Measurements from ENCODE around the gene FATE1.

DNA sequence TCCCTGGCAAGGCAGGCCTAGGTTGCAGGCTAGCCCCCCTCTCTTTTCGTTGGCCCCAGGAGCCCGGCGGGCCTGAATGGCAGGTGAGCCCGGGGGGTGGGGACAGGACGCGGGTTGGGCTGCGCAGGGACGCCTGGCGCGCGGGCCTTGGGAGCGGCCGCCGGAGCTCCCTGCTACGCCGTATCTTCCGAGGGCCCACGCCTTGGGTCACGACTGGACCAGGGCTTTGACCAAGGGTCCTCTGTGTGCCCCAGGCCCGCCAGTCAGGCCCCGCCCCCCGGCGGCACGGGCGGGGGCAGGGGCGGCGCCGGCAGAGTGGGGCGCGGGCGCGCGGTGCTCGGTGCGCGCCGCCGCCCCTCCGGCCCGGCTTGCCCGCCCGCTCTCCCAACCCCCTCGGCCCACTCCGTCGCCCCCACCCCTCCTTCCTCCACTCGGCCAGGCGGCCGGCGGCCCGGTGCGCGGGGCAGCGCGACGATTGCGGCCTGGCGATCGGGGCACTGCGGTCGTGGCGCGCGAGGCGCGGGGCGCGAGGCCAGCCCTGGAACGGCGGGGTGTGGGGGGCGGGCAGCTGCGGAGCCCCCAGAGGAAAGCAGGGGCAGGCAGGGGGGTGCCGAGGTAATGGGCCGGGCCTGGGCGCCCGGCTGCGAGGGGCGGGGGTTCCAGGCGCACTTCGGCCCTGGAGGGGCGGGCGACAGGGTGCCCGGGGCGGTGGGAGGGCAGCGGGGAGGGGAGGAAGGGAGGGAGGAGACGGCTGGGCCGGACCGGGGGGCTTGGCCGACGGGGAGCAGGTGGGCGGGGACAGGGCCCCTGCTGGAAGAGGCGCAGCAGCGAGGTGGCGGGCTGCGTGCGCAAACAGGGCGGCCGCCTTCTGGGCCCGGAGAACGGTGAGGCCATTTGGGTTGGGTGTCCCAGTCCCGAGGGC, 20.9 kb upstream of the FATE1 start, which contains the start of gene PRRG3:
- TF ChIP-seq, protein P1, sequence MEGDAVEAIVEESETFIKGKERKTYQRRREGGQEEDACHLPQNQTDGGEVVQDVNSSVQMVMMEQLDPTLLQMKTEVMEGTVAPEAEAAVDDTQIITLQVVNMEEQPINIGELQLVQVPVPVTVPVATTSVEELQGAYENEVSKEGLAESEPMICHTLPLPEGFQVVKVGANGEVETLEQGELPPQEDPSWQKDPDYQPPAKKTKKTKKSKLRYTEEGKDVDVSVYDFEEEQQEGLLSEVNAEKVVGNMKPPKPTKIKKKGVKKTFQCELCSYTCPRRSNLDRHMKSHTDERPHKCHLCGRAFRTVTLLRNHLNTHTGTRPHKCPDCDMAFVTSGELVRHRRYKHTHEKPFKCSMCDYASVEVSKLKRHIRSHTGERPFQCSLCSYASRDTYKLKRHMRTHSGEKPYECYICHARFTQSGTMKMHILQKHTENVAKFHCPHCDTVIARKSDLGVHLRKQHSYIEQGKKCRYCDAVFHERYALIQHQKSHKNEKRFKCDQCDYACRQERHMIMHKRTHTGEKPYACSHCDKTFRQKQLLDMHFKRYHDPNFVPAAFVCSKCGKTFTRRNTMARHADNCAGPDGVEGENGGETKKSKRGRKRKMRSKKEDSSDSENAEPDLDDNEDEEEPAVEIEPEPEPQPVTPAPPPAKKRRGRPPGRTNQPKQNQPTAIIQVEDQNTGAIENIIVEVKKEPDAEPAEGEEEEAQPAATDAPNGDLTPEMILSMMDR (conservative IDR thresholded peaks at IDR 0.05 in 1 of 2, IDR thresholded peaks at IDR 0.05 in 1 of 2; ENCODE audit: extremely low read depth in 1 of 2, insufficient read depth in 1 of 2, low read depth in 1 of 2, low read length in 2 of 2): no peak
- no peak for TF ChIP-seq EZH2 (IDR thresholded peaks at IDR 0.05; ENCODE audit: borderline replicate concordance, low read length)

Data from mammary epithelial cell (primary cell).